HEK293 (cell line): ENCODE results near the gene LINC00237.

ENCODE experiments used
- CTCF ChIA-PET: fragments of 350-600 bp; formaldehyde crosslinking; extraction: SDS; loops from one replicate; lab custom pipeline; 2021; ENCODE audit warnings: antibody characterized with exemption; lab: Yijun Ruan, JAX
- POLR2A ChIA-PET: fragments of 300-600 bp; formaldehyde crosslinking; extraction: SDS; loops from one replicate; lab custom pipeline; 2020; ENCODE audit warnings: antibody characterized with exemption, inconsistent platforms; lab: Yijun Ruan, JAX
- H3K27ac ChIP-seq: fragments of 200-500 bp; sonication (Bioruptor generic); 2 replicates; pipeline ENCODE4 v1.5.1; 2014; ENCODE audit warnings: low read depth, low read length, control low read depth, inconsistent platforms; ENCODE audit errors: extremely low read depth
- H3K36me3 ChIP-seq, 2 experiments: fragments of 200-500 bp in 1 of 2; sonication (Bioruptor generic) in 1 of 2; 1 replicate in 1 of 2; 2 replicates in 1 of 2; pipeline ENCODE4 v1.5.1; 2014 to 2017; ENCODE audit warnings: inconsistent platforms in 2 of 2, low read length in 2 of 2; ENCODE audit not compliant: control insufficient read depth in 2 of 2, insufficient read depth in 1 of 2
- H3K4me1 ChIP-seq: fragments of 200-500 bp; sonication (Bioruptor generic); 2 replicates; pipeline ENCODE4 v1.5.1; 2014; ENCODE audit warnings: mild to moderate bottlenecking, low read length, inconsistent platforms; ENCODE audit not compliant: control insufficient read depth, insufficient read depth
- H3K4me3 ChIP-seq: 2 replicates; pipeline ENCODE4 v1.5.1; 2011; ENCODE audit warnings: low read depth, mild to moderate bottlenecking, control low read depth, low read length, moderate library complexity
- H3K9me3 ChIP-seq: fragments of 200-500 bp; sonication (Bioruptor generic); 2 replicates; pipeline ENCODE4 v1.5.1; 2014; ENCODE audit warnings: low read depth, low read length, inconsistent platforms; ENCODE audit not compliant: control insufficient read depth, insufficient read depth
- CTCF ChIP-seq: fragments of 450-650 bp; formaldehyde crosslinking; IDR thresholded peaks from 2 replicates; pipeline ENCODE4 v1.5.1; 2016; ENCODE audit warnings: missing biosample characterization, missing genetic modification characterization
- TRIM28 ChIP-seq: IDR thresholded peaks from 2 replicates; pipeline ENCODE4 v1.6.1; 2011; ENCODE audit warnings: low read length, control low read depth, borderline replicate concordance
- ZBTB8A ChIP-seq: fragments of 450-650 bp; formaldehyde crosslinking; IDR thresholded peaks from 2 replicates; pipeline ENCODE4 v1.5.1; 2016; ENCODE audit warnings: missing biosample characterization, missing genetic modification characterization
- ZEB2 ChIP-seq: fragments of 450-650 bp; formaldehyde crosslinking; IDR thresholded peaks from 2 replicates; pipeline ENCODE4 v1.5.1; 2016; ENCODE audit warnings: missing biosample characterization, missing genetic modification characterization
- ZNF16 ChIP-seq: fragments of 450-650 bp; formaldehyde crosslinking; IDR thresholded peaks from 2 replicates; pipeline ENCODE4 v1.5.1; 2016; ENCODE audit warnings: low read depth, missing biosample characterization, missing genetic modification characterization
- ZNF302 ChIP-seq: fragments of 450-650 bp; formaldehyde crosslinking; IDR thresholded peaks from 2 replicates; pipeline ENCODE4 v1.5.1; 2016; ENCODE audit warnings: missing biosample characterization, missing genetic modification characterization, low read depth
- ZNF311 ChIP-seq: fragments of 450-650 bp; formaldehyde crosslinking; IDR thresholded peaks from 2 replicates; pipeline ENCODE4 v1.5.1; 2017; ENCODE audit warnings: missing biosample characterization, missing genetic modification characterization, borderline replicate concordance
- ZNF354C ChIP-seq: fragments of 450-650 bp; formaldehyde crosslinking; IDR thresholded peaks from 2 replicates; pipeline ENCODE4 v1.5.1; 2016; ENCODE audit warnings: missing biosample characterization, missing genetic modification characterization, low read depth, borderline replicate concordance
- ZNF449 ChIP-seq: fragments of 450-650 bp; formaldehyde crosslinking; IDR thresholded peaks from 2 replicates; pipeline ENCODE4 v1.5.1; 2017; ENCODE audit warnings: missing biosample characterization, mild to moderate bottlenecking, missing genetic modification characterization, moderate library complexity
- ZNF501 ChIP-seq: fragments of 450-650 bp; formaldehyde crosslinking; IDR thresholded peaks from 2 replicates; pipeline ENCODE4 v1.5.1; 2016; ENCODE audit warnings: missing biosample characterization, missing genetic modification characterization
- ZNF510 ChIP-seq: fragments of 450-650 bp; formaldehyde crosslinking; IDR thresholded peaks from 2 replicates; pipeline ENCODE4 v1.5.1; 2018; ENCODE audit warnings: mild to moderate bottlenecking, missing genetic modification characterization, missing biosample characterization; ENCODE audit not compliant: insufficient replicate concordance
- ZNF514 ChIP-seq: fragments of 450-650 bp; formaldehyde crosslinking; IDR thresholded peaks from 2 replicates; pipeline ENCODE4 v1.5.1; 2016; ENCODE audit warnings: missing biosample characterization, missing genetic modification characterization
- ZNF585B ChIP-seq: fragments of 450-650 bp; formaldehyde crosslinking; IDR thresholded peaks from 2 replicates; pipeline ENCODE4 v1.5.1; 2016; ENCODE audit warnings: missing biosample characterization, missing genetic modification characterization
- ZNF600 ChIP-seq: fragments of 450-650 bp; formaldehyde crosslinking; IDR thresholded peaks from 2 replicates; pipeline ENCODE4 v1.5.1; 2016; ENCODE audit warnings: missing biosample characterization, missing genetic modification characterization
- ZNF621 ChIP-seq: fragments of 450-650 bp; formaldehyde crosslinking; IDR thresholded peaks from 2 replicates; pipeline ENCODE4 v1.5.1; 2017; ENCODE audit warnings: missing biosample characterization, missing genetic modification characterization
- ZNF677 ChIP-seq: fragments of 450-650 bp; IDR thresholded peaks from 2 replicates; pipeline ENCODE4 v1.5.0; 2018; ENCODE audit warnings: missing biosample characterization, mild to moderate bottlenecking, missing genetic modification characterization, moderate library complexity
- ZNF701 ChIP-seq: fragments of 450-650 bp; formaldehyde crosslinking; IDR thresholded peaks from 2 replicates; pipeline ENCODE4 v1.5.1; 2016; ENCODE audit warnings: missing biosample characterization, missing genetic modification characterization
- ZNF776 ChIP-seq: fragments of 450-650 bp; formaldehyde crosslinking; IDR thresholded peaks from 2 replicates; pipeline ENCODE4 v1.5.0; 2017; ENCODE audit warnings: missing biosample characterization, missing genetic modification characterization, borderline replicate concordance
- ZNF792 ChIP-seq: fragments of 450-650 bp; formaldehyde crosslinking; IDR thresholded peaks from 2 replicates; pipeline ENCODE4 v1.5.1; 2016; ENCODE audit warnings: missing biosample characterization, missing genetic modification characterization
- ZNF830 ChIP-seq: fragments of 450-650 bp; IDR thresholded peaks from 2 replicates; pipeline ENCODE4 v1.5.0; 2018; ENCODE audit warnings: missing biosample characterization, missing genetic modification characterization, low read depth, mild to moderate bottlenecking, moderate library complexity
- ZSCAN16 ChIP-seq: fragments of 450-650 bp; formaldehyde crosslinking; IDR thresholded peaks from 2 replicates; pipeline ENCODE4 v1.5.1; 2016; ENCODE audit warnings: missing biosample characterization, missing genetic modification characterization
- TF ChIP-seq, protein P1 (sequence below): fragments of 450-650 bp; formaldehyde crosslinking; IDR thresholded peaks from 2 replicates; pipeline ENCODE4 v1.5.1; 2017; ENCODE audit warnings: missing biosample characterization, missing genetic modification characterization
- TF ChIP-seq, protein P2 (sequence below): fragments of 450-650 bp; formaldehyde crosslinking; IDR thresholded peaks from 2 replicates; pipeline ENCODE4 v1.5.1; 2017; ENCODE audit warnings: missing biosample characterization, missing genetic modification characterization
- TF ChIP-seq, protein P3 (sequence below): fragments of 450-650 bp; formaldehyde crosslinking; IDR thresholded peaks from 2 replicates; pipeline ENCODE4 v1.5.1; 2016; ENCODE audit warnings: missing biosample characterization, missing genetic modification characterization

LINC00237 gene

GRCh38 chr20:21137078-21137477 is 30.9 kb upstream of the LINC00237 start:
- POLR2A ChIA-PET, result no interaction called here
- Histone ChIP-seq H3K27ac (no peak overlapping the region), H3K4me3 (no peak overlapping the region), H3K4me1 (no peaks in the 10 kb centered on the region), H3K9me3 (no peaks in the 10 kb centered on the region), H3K36me3 (peaks cover 4 to 53% of the 10 kb centered on the region in 2 experiments; a peak in 2 of 3 replicates)
- CTCF ChIA-PET, result no interaction called here
- no peak for TF ChIP-seq ZNF677 (tag by site-specific recombination)
- no peak for TF ChIP-seq ZNF585B
- no peak for TF ChIP-seq ZNF16
- no peak for TF ChIP-seq ZNF776 (tag by site-specific recombination)
- TF ChIP-seq ZNF792 (tag by site-specific recombination), result no peak
- no peak for TF ChIP-seq ZSCAN16 (tag by site-specific recombination)
- TF ChIP-seq ZNF302 (tag by site-specific recombination), result no peak
- no peak for TF ChIP-seq ZNF449 (tag by site-specific recombination)
- no peak for TF ChIP-seq ZNF600 (tag by site-specific recombination)
- TF ChIP-seq ZNF311 (tag by site-specific recombination), result no peak

DNA sequence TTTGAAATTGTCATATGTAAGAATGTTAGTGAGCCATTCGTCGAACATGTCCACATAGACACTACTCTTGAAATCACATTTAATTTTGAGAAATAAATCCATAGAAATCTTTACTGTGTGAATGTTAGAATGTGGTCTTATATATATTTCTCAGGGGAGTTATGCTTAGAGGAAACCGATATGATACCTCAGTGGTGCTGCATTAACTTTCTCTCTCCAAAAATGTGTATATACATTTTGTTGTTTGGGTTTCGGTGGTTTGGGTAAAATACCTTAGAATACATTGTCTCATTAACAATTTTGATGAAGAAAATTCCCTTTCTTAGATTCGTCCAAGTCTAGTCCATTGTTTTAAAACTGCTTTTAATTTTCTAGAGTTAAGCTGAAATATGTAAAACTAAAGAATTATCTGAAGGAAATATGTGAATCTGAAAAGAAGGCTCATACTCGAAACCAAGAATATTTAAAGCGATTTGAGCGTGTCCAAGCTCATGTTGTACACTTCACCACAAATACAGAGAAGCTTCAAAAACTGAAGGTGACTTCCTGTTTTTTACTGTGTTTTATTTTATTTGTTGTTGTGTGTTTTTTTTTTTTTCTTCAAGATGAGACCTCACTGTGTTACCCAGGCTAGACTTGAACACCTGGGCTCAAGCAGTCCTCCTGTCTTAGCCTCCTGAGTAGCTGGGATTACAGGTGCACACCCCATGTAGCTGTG is 30.0 kb upstream of the LINC00237 start:
- TF ChIP-seq ZNF501 (no peak), ZNF510 (no peak), ZBTB8A (no peak), ZNF354C (tag by site-specific recombination) (no peak), ZNF514 (tag by site-specific recombination) (no peak), ZNF830 (tag by site-specific recombination) (no peak), ZEB2 (no peak), ZNF621 (tag by site-specific recombination) (no peak), ZNF701 (tag by site-specific recombination) (no peak), CTCF (tag by site-specific recombination) (no peak), TRIM28 (no peak)
- TF ChIP-seq, protein P1, sequence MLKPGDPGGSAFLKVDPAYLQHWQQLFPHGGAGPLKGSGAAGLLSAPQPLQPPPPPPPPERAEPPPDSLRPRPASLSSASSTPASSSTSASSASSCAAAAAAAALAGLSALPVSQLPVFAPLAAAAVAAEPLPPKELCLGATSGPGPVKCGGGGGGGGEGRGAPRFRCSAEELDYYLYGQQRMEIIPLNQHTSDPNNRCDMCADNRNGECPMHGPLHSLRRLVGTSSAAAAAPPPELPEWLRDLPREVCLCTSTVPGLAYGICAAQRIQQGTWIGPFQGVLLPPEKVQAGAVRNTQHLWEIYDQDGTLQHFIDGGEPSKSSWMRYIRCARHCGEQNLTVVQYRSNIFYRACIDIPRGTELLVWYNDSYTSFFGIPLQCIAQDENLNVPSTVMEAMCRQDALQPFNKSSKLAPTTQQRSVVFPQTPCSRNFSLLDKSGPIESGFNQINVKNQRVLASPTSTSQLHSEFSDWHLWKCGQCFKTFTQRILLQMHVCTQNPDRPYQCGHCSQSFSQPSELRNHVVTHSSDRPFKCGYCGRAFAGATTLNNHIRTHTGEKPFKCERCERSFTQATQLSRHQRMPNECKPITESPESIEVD (tag by site-specific recombination), result no peak
- TF ChIP-seq, protein P2, sequence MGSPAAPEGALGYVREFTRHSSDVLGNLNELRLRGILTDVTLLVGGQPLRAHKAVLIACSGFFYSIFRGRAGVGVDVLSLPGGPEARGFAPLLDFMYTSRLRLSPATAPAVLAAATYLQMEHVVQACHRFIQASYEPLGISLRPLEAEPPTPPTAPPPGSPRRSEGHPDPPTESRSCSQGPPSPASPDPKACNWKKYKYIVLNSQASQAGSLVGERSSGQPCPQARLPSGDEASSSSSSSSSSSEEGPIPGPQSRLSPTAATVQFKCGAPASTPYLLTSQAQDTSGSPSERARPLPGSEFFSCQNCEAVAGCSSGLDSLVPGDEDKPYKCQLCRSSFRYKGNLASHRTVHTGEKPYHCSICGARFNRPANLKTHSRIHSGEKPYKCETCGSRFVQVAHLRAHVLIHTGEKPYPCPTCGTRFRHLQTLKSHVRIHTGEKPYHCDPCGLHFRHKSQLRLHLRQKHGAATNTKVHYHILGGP (tag by site-specific recombination), result no peak
- TF ChIP-seq, protein P3, sequence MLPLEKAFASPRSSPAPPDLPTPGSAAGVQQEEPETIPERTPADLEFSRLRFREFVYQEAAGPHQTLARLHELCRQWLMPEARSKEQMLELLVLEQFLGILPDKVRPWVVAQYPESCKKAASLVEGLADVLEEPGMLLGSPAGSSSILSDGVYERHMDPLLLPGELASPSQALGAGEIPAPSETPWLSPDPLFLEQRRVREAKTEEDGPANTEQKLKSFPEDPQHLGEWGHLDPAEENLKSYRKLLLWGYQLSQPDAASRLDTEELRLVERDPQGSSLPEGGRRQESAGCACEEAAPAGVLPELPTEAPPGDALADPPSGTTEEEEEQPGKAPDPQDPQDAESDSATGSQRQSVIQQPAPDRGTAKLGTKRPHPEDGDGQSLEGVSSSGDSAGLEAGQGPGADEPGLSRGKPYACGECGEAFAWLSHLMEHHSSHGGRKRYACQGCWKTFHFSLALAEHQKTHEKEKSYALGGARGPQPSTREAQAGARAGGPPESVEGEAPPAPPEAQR (tag by site-specific recombination), result no peak
- TF ChIP-seq, all 188 proteins: peak for 0
- POLR2A ChIA-PET, result no interaction called here

More for the DNA sequence above, 30.0 kb upstream of the LINC00237 start:
- H3K4me1 ChIP-seq, result no peaks in the 10 kb centered on the region
- no peak overlapping the region for H3K27ac ChIP-seq
- no peaks in the 10 kb centered on the region for H3K9me3 ChIP-seq
- H3K36me3 ChIP-seq, result peaks cover 4 to 54% of the 10 kb centered on the region in 2 experiments; a peak in 2 of 3 replicates
- no peak overlapping the region for H3K4me3 ChIP-seq
- CTCF ChIA-PET, result no interaction called here
